ENCODE measurements around the gene SEZ6L2. TPM values are rescaled to one million over a fixed set of nuclear protein-coding genes. Genes with fewer than 3 reads are reported as not detected.
A peak's percentile ranks its signal among the peaks of the same experiment; 100 is the strongest.

SEZ6L2 gene
- total and polyA plus RNA-seq, 9 of the 15 experiments (the other 6 are each of a cell fraction or from before 2014, with no cell fraction given) = 0.10 to 2.1 (median 0.72) TPM

- TF ChIP-seq CUX1 (CRISPR knock-in tag; IDR thresholded peaks at IDR 0.05) = no peak
- TF ChIP-seq DDX20 (tag; IDR thresholded peaks at IDR 0.05; ENCODE audit: low read depth) = no peak
- TF ChIP-seq NR2C1 (IDR thresholded peaks at IDR 0.05) = peak; percentile 48; the same call in 1 of the 2 replicates
- TF ChIP-seq NR2C1 (tag; IDR thresholded peaks at IDR 0.05) = no peak
- TF ChIP-seq NR2F6 (CRISPR knock-in tag; IDR thresholded peaks at IDR 0.05) = no peak
- no peak for TF ChIP-seq ZNF217 (CRISPR knock-in tag; IDR thresholded peaks at IDR 0.05)
- peak; percentile 63 for TF ChIP-seq ZBTB40 (IDR thresholded peaks at IDR 0.05)
- no peak for TF ChIP-seq ZBTB40 (CRISPR knock-in tag; IDR thresholded peaks at IDR 0.05)
- no peak; the same call in 1 of the 2 replicates for TF ChIP-seq HMGXB4 (CRISPR knock-in tag; IDR thresholded peaks at IDR 0.05)
- TF ChIP-seq DNMT1 (IDR thresholded peaks at IDR 0.05) = 0 out of 2 replicates have a peak, but pooled peaks have one; percentile 47
- TF ChIP-seq ZC3H11A (IDR thresholded peaks at IDR 0.05; ENCODE audit: low read depth, low read length) = no peak
These were observed 36.3 kb downstream of the SEZ6L2 start, which contains the start of gene CDIPT (continued) for GRCh38 chr16:29862884-29863668.

Measured in K562 (cell line).